ENCODE results near the gene HCRTR2.

GRCh38 chr6:55180258-55180657 is 5.9 kb downstream of the HCRTR2 start:
- TF ChIP-seq CTCF (IDR thresholded peaks at IDR 0.05; ENCODE audit: borderline replicate concordance, extremely low read depth, low read length, poor library complexity, severe bottlenecking) (no peak), EZH2 (IDR thresholded peaks at IDR 0.05; ENCODE audit: borderline replicate concordance, low read depth, low read length, severe bottlenecking) (no peak)
